Prostate gland (tissue), 2 donors: ENCODE results near the gene CT47A1. TPM values are rescaled to one million over a fixed set of nuclear protein-coding genes. Genes with fewer than 3 reads are reported as not detected.
"Not testable (repeated sequence)": the region's sequence is repeated elsewhere in the genome, so short reads cannot be mapped to it uniquely, and the experiment has no call there.

Experiments
- DNase-seq: peaks from one replicate; pipeline ENCODE4 v3.0.0-alpha.2; 2019; ENCODE audit warnings: low spot score
- H3K27ac ChIP-seq, 2 donors: fragments of 200-600 bp; sonication (generic); 2 replicates each; pipeline ENCODE4 v1.5.1; 2017 to 2019
- H3K27me3 ChIP-seq: fragments of 200-600 bp; sonication (generic); replicated peaks from 2 replicates; pipeline ENCODE4 v1.5.1; 2019; ENCODE audit not compliant: insufficient read depth
- H3K36me3 ChIP-seq, 2 donors: fragments of 200-600 bp; sonication (generic); 1 replicate in 1 of 2; 2 replicates in 1 of 2; pipeline versions ENCODE4 v1.5.1 to v1.8.1; 2017 to 2019
- H3K4me1 ChIP-seq: fragments of 200-600 bp; sonication (generic); replicated peaks from 2 replicates; pipeline ENCODE4 v1.5.1; 2019
- H3K4me3 ChIP-seq, 2 donors: fragments of 200-600 bp; sonication (generic); 2 replicates each; pipeline ENCODE4 v1.5.1; 2017 to 2019
- H3K9me3 ChIP-seq: fragments of 200-600 bp; sonication (generic); 2 replicates; pipeline ENCODE4 v1.5.1; 2017
- POLR2A ChIP-seq: fragments of 450-650 bp; IDR thresholded peaks from one replicate; pipeline ENCODE4 v1.6.1; 2016; ENCODE audit warnings: antibody characterized with exemption, mild to moderate bottlenecking
- POLR2AphosphoS5 ChIP-seq: sonication (generic); formaldehyde crosslinking; IDR thresholded peaks from one replicate; pipeline ENCODE4 v1.6.1; 2017; ENCODE audit warnings: antibody characterized with exemption
- WGBS: methylation state at CpG from one replicate; pipeline ENCODE4 v1.1.5; 2018; 5-methylcytosine and 5-hydroxymethylcytosine counted together
- intact Hi-C: fragments of 100-400 bp; cut with DNase I; formaldehyde crosslinking; loops from one replicate; pipeline ENCODE4 v1.14.2; 2022
- small RNA-seq, 2 donors: library from RNA; depleted of rRNA; stranded (forward); fragments of <200 nt; gene quantifications; one replicate each; pipeline ENCODE3, GENCODE V24; 2016
- total RNA-seq, 2 donors: library from RNA; depleted of rRNA; stranded (reverse); fragments of >200 nt; gene quantifications; one replicate each; pipeline ENCODE4 v1.1.0, GENCODE V29; 2016
- TF ChIP-seq, protein P1 (sequence below), 4 experiments: fragments of 200-600 bp in 2 of 4; fragments of 450-650 bp in 2 of 4; sonication (generic) in 2 of 4; IDR thresholded peaks; 1 replicate in 3 of 4; 2 replicates in 1 of 4; pipeline ENCODE4 v1.5.1; 2016 to 2019; ENCODE audit warnings: antibody characterized with exemption in 4 of 4, mild to moderate bottlenecking in 2 of 4, moderate library complexity in 2 of 4

CT47A1 gene
- total RNA-seq, 2 donors from 2014 or later = 2.1 TPM; not detected in 1

DNA sequence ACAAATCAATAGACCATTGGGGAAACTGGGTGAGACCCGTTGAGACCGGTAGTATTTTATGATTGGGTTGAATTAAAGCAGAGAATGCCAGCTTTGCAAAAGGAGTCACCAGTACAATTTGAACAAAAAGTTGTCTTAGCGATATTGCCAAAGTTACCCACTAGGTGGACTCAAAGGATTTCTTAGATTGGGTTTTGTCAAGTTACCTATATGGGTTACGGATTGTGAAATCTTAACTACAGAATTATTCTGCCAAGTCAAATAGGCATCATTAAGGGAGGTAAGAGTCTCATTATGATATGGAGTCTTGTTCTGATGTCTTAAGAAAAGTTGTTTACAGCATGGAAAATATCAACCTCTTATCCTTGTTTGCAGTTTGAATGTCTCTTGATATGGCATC is 15.0 kb upstream of the CT47A1 start:
- intact Hi-C loops = no loop called here
- Histone ChIP-seq H3K4me3 (no peak overlapping the region), H3K4me1 (no peaks in the 10 kb centered on the region), H3K27ac (no peak overlapping the region), H3K27me3 (no peaks in the 10 kb centered on the region), H3K9me3 (no peaks in the 10 kb centered on the region), H3K36me3 (no peaks in the 10 kb centered on the region)
- DNase-seq = no peak
- WGBS = 64% methylated on average over 4 of the region's 4 CpGs
- TF ChIP-seq, protein P1, sequence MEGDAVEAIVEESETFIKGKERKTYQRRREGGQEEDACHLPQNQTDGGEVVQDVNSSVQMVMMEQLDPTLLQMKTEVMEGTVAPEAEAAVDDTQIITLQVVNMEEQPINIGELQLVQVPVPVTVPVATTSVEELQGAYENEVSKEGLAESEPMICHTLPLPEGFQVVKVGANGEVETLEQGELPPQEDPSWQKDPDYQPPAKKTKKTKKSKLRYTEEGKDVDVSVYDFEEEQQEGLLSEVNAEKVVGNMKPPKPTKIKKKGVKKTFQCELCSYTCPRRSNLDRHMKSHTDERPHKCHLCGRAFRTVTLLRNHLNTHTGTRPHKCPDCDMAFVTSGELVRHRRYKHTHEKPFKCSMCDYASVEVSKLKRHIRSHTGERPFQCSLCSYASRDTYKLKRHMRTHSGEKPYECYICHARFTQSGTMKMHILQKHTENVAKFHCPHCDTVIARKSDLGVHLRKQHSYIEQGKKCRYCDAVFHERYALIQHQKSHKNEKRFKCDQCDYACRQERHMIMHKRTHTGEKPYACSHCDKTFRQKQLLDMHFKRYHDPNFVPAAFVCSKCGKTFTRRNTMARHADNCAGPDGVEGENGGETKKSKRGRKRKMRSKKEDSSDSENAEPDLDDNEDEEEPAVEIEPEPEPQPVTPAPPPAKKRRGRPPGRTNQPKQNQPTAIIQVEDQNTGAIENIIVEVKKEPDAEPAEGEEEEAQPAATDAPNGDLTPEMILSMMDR (IDR thresholded peaks at IDR 0.05) = peak in 1 of 4 experiments; percentile 15
- TF ChIP-seq POLR2A = no peak
- no peak for TF ChIP-seq POLR2AphosphoS5

DNA sequence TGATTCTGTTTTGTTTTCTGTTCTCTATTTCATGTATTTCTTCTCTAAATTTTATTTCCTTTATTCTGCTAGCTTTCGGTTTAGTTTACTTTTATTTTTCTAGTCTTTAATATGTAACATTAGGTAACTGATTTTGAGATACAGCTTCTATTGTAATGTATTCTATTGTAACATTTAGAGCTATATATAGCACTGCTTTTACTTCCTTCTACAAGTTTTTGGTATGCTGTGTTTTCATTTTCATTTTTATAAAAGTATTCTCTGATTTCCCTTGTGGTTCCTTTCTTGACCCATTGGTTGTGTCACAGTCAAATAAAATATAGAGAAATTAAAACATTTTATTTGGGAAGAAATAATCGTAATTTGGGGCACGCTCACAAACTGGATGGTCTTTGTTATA is 13.9 kb upstream of the CT47A1 start:
- TF ChIP-seq POLR2A = no peak
- TF ChIP-seq POLR2AphosphoS5 = no peak
- TF ChIP-seq, protein P1 (IDR thresholded peaks at IDR 0.05) = no peak
- intact Hi-C loops = no loop called here
- no peak for DNase-seq
- Histone ChIP-seq H3K36me3 (no peaks in the 10 kb centered on the region), H3K9me3 (no peaks in the 10 kb centered on the region), H3K27me3 (no peaks in the 10 kb centered on the region), H3K27ac (no peak overlapping the region), H3K4me3 (no peak overlapping the region), H3K4me1 (no peaks in the 10 kb centered on the region)
- 81% methylated on average over 3 of the region's 3 CpGs for WGBS

DNA sequence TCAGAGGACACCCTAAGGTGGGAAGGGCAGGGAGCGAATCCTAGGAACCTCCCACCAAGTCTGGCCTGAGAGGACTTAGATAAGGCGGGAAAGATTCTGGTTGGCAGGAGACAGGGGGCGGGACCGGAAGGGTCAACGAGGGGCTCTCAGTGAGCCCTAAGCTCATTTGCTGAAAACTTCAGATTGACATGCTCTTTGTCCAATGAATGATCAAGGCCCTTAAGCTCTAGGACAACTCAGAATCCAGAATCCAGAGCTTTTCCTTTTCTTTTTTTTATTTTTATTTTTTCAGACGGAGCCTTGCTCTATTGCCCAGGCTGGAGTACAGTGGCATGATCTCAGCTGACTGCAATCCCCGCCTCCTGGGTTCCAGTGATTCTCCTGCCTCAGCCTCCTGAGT is 29.1 kb downstream of the CT47A1 start, which contains the start of gene CT47A7:
CT47A7 (minus strand) TSS at position 101 of the 400 bp plus-strand sequence. CDS start 255 bp downstream, outside the sequence.
- H3K36me3 ChIP-seq, H3K9me3 ChIP-seq, H3K4me3 ChIP-seq, H3K27me3 ChIP-seq, DNase-seq, intact Hi-C loops, H3K27ac ChIP-seq, H3K4me1 ChIP-seq: not testable (repeated sequence)
- WGBS = no CpG with 5 or more reads among the region's 7 CpGs

Small RNAs within 50 kb of the gene (small RNA-seq; reads per million reads assigned to genes)
- gene AL670379.1 (0 reads per million in 2 donors), gene AL670379.10 (0 reads per million in 2 donors), gene AL670379.11 (0 reads per million in 2 donors), gene AL670379.12 (0 reads per million in 2 donors), gene AL670379.2 (0 reads per million in 2 donors), gene AL670379.3 (0 reads per million in 2 donors), gene AL670379.4 (0 reads per million in 2 donors), gene AL670379.5 (0 reads per million in 2 donors), gene AL670379.6 (0 reads per million in 2 donors), gene AL670379.7 (0 reads per million in 2 donors), gene AL670379.8 (0 reads per million in 2 donors), gene AL670379.9 (0 reads per million in 2 donors)

Other genes starting within 250 kb of the CT47A1 start
- gene CT47B1, start 109.9 kb downstream of the CT47A1 start, total RNA-seq = 1 to 10 TPM in 1 of 2 donors, not detected in 1; 2.7 TPM
- not detected for gene CT47A11, start 48.6 kb downstream of the CT47A1 start, total RNA-seq
- not detected for gene CT47A10, start 43.7 kb downstream of the CT47A1 start, total RNA-seq
- not detected for gene CT47A9, start 38.9 kb downstream of the CT47A1 start, total RNA-seq
- gene CT47A8, start 34.0 kb downstream of the CT47A1 start, total RNA-seq = not detected
- gene CT47A7, start 29.2 kb downstream of the CT47A1 start, total RNA-seq = not detected
- 1 to 10 TPM in 1 of 2 donors, not detected in 1; 1.5 TPM for gene CT47A6, start 24.3 kb downstream of the CT47A1 start, total RNA-seq
- gene CT47A5, start 19.4 kb downstream of the CT47A1 start, total RNA-seq = not detected
- not detected for gene CT47A4, start 14.6 kb downstream of the CT47A1 start, total RNA-seq
- gene CT47A3, start 9.7 kb downstream of the CT47A1 start, total RNA-seq = not detected
- gene CT47A2, start 4.8 kb downstream of the CT47A1 start, total RNA-seq = not detected
- 100 to 1,000 TPM in 1 of 2 donors, under 1 TPM in 1; 0.64 to 111 TPM for gene GLUD2, start 61.9 kb upstream of the CT47A1 start, total RNA-seq